G401 (cell line): Measurements from ENCODE around the gene SLC36A2. TPM values are rescaled to one million over a fixed set of nuclear protein-coding genes. Genes with fewer than 3 reads are reported as not detected.
"Not testable (repeated sequence)": the region's sequence is repeated elsewhere in the genome, so short reads cannot be mapped to it uniquely, and the experiment has no call there.

ENCODE experiments used
- DNase-seq: peaks from one replicate; pipeline ENCODE4 v3.0.0-alpha.2; 2015; ENCODE audit warnings: low spot score
- in situ Hi-C: cut with HindIII; loops from 2 replicates; pipeline ENCODE4 v1.10.0; 2016; ENCODE audit warnings: low sequenced_read_pairs, mixed read lengths
- total RNA-seq: library from RNA; depleted of rRNA; stranded (reverse); fragments of >200 nt; shearing (Covaris generic); gene quantifications from 2 replicates; pipeline ENCODE4 v1.2.3, GENCODE V29; 2014; rRNA removed

SLC36A2 gene
- not detected in 2 replicates for total RNA-seq

DNA sequence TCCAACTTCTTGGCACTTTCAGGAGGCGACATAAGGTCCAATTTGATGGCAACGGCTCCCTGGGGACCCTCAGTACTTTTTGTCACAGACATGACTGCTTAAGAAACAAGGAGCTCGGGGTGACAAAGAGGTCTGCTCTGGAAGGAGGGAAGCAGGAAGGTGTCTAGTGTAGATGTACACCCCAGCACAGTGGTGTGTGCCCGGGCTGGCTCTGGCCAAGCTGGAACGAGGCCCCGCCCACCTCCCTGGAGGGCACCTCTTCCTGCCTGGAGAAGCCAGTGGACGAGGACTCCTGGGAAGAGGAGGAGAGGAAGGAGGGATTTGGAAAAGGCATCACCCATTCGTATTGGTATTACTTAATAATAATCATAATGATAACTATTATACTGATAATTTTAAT lies at the start of gene SLC36A2:
SLC36A2 (minus strand) TSS at position 191 of the 400 bp plus-strand sequence; CDS start at position 92, 99 bp downstream.
- no peak for DNase-seq
- in situ Hi-C loops = no loop called here

DNA sequence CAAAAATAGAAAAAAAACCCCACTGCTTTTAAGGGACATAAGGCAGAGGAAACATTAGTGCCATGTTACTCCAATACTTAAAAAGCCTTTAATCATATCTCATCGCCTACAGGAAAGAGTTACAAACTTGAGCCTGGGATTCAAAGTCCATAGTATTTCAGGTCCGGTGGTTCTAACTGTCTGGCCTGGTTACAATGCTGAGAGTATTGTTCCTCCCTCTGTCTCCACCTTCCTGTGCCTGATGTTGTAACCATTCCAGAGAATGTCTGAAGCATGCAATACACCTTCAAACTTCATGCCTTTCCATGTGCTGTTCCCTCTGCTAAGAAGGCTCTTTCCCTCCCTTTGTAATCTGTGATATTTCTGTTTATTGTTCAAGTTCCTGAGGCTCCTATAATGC lies 41.6 kb upstream of the SLC36A2 start:
- in situ Hi-C loops = no loop called here
- no peak for DNase-seq

DNA sequence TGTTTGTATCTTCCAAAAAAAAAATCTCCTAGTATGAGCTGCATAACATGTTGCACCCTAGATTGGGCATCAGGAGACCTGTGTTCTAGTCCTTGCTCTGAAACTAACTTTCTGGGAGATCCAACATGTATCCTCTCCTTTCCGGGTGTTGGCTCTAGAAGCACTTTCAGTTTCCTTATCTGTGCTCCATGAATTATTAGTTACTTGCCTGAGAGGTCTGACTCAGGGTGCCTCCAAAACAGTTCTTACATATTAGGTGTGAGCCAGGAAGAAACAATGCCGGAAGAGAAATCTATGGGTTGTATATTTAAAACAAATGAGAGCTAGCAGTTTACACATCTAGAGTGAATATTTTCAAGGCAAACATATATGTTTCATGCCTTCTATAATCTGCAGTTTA lies 36.7 kb upstream of the SLC36A2 start:
- DNase-seq = no peak
- in situ Hi-C loops = no loop called here

DNA sequence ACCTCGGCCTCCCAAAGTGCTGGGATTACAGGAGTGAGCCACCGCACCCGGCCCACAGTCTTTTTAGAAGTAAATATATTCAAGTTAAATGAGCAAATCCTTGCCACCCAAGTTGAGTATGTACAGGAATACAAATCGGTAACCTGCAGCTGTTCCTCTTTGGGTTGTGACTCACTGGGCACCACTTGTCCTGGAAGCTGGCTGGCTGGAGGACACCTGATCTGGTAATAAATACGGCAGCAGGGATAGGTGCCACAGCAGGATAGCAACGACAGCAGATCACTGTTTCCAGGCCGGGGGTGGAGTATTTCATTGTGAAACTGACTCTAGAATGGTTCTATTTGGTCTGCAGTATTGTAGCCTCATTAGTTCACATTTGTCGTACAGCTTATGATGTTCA lies 35.7 kb upstream of the SLC36A2 start:
- no peak for DNase-seq
- in situ Hi-C loops = no loop called here

DNA sequence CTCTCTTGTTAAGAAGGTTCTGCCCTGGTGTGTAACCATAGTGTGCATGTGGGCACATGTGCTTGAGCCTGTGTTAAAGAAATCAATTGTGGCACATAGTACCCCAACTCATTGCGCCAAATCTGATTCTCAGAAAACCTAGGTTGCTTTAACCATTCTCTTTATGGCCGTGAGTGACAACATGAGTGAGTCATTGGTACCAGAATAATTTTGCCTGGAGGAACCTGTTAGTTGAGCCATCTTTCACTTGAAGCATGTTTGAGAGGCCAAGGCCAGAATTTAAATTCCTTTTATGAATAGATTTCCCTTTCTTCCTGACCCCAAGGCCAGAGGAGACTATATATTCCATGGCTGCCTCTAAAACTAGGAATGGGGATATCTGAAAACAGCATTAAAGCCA lies 35.2 kb upstream of the SLC36A2 start:
- no peak for DNase-seq
- in situ Hi-C loops = no loop called here

DNA sequence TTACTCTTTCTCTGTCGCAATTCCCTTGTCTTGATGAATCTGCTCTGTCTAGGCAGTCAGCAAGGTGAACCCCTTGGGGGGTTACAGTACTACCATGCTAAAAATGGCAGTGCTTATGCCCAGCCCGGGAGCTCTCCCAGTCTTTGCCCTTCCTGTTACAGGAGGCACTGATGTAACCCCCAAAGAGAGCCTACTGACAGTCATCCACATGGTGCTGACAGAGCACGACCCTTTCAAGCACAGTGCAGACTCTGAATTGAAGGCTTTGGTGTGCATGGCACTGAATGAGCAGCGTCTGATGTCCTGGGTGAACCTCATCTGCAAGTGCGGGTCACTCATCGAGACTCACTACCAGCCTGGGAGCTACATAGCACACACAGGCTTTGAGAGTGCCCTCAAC lies 34.5 kb upstream of the SLC36A2 start:
- no peak for DNase-seq

DNA sequence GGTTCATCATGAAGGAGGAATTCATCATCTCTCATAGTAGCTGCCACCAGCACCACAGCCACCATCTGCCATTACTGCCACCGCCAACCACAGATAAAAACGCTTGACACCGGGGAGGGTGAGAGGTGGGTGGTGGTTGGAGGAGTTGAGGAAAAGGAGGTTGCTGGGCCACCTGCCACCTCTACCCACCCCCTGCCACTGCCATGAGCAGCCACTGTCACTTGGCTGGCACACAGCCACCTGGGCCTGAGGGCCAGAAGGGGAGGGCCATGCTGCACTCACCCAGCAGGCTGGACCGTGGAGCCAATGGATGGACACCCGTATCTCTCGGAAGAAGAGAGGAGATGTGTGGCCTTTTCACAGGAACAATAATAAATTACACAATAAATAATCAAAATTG lies 31.3 kb upstream of the SLC36A2 start:
- in situ Hi-C loops = no loop called here
- DNase-seq = peak; percentile 72

More for the DNA sequence above, 34.5 kb upstream of the SLC36A2 start:
- in situ Hi-C loops = no loop called here

DNA sequence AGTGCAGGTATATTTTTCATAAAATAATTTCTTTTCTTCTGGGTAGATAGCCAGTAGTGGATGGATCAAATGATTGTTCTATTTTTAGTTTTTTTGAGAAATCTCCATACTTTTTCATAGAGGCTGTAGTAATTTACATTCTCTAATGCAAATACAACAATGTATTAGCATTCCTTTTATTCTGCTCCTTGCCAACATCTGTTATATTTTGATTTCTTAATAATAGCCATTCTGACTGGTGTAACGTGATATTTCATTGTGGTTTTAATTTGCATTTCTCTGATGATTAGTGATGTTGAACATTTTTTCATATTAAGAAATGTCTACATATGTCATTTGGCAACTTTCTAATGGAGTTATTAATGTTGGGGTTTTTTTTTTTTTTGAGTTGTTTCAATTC lies 27.2 kb upstream of the SLC36A2 start:
- DNase-seq = no peak
- in situ Hi-C loops = no loop called here

DNA sequence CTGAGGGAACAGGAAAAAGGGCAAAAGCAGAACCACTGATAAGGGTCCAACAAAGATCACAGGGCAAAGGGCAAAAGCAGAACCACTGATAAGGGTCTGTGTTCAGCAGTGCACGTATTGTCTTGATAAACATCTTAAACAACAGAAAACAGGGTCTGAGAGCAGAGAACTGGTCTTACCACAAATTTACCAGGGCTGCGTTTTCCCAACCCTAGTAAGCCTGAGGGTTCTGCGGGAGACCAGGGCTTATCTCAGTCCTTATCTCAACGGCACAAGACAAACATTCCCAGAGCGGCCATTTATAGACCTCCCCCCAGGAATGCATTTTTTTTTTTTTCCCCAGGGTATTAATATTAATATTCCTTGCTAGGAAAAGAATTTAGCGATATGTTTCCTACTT lies 19.7 kb upstream of the SLC36A2 start:
- DNase-seq, in situ Hi-C loops: not testable (repeated sequence)

DNA sequence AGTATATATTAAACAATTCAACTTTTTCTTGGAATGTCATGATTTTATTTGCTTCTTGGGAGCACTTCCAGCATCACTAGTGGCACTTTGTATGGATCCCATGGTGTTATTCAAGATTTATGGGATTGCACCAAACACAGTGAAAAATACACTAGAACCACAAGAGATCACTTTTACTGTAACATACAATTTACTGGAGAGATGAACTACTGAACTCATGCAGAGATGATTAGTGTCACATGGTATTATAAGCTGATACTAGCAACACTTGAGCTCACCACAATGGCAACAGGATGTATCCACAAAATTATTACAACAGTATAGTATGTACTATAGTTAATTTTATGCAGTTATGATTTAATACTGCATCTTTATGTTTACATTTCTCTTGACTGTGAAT lies 16.3 kb upstream of the SLC36A2 start:
- DNase-seq = no peak
- in situ Hi-C loops = no loop called here

DNA sequence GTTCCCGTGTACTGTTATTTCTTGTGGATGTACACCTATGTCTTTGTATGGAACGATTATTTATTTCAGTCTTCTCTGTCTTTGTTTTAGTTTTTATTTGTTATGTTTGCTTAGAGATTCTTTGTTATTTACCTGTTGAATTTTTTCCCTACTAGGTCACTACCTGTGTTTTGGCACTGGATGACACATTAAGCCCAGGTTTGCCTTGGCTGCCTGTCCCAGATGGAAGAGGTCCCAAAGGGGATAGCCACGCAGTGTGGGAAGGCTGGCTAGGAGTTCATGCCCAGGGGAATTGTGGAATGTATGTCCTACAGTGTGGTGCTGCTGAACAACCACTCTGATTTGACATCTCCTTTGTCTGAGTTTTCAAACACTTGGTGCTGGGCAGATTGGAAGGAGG lies 15.6 kb upstream of the SLC36A2 start:
- in situ Hi-C loops = no loop called here
- no peak for DNase-seq

DNA sequence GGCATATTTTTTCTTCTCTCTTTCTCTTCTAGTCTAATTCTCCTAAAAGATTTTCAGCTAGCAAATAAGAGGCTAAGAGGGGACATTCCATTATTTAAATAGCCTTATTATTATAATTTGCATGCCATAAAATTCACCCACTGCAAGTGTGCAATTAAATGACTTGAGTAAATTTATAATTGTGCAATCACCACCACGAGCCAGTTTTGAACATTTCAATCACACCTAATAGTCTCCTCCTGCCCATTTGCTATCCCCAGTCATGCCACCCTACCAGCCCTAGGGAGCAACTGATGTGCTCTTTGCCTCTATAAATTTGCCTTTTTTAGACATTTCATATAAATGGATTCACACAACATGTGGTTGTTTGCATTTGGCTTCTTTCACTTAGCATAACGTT lies 12.0 kb upstream of the SLC36A2 start:
- no peak for DNase-seq
- in situ Hi-C loops = no loop called here

DNA sequence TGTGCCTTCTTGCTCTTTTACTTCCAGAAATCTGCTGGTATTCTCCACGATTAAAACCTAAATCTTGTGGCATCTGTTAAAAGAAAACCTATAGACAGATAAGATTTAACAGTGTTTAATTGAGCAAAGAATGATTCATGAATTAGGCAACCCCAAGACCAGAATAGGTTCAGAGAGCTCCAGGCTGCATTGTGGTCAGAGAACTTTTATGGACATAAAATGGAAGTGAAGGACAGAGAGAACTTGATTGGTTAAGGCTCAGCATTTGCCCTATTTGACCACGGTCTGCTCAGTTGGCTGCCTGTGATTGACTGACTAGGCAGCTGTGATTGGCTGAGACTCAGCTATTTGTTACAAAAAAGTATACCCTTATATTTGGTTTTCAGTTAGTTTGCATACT lies 10.4 kb upstream of the SLC36A2 start:
- DNase-seq = no peak
- in situ Hi-C loops = no loop called here

DNA sequence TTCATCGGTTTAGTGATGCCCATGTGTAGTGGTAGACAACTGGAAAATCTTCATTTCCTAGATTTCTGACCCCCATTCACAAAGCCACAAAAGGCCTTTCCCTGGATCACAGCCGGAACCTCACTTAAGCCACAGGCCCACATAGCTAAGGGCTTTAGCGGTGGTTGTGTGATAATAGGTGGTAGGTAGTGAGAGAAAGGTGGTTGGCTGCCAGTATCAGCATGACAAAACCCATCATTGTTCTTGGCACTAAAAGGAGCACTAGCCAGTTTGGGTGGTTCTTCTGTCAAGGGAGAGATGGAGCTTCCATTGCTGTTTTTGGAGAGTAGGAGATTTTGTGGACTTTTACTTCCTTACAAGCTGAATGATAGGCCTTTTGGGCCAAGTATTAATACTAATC lies 9.7 kb upstream of the SLC36A2 start:
- no peak for DNase-seq
- in situ Hi-C loops = no loop called here

DNA sequence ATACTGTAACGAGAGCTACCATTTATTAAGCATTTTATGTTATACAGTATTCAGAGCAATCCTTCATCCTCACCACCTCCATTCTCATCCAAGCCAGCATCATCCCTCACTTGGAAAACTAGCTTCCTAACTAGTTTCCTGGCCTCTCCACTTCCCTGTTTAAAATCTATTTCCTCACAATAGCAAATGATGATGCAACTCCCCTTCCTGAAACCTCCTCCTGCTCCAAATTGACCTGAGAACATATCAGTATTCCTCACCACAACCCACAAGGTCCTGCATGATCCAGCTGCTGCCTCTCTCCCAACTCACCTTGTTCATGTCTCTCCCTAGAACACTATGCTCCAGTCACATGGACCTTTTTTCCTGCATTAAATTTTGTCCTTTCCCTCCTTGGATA lies 4.3 kb upstream of the SLC36A2 start:
- in situ Hi-C loops = no loop called here
- no peak for DNase-seq

DNA sequence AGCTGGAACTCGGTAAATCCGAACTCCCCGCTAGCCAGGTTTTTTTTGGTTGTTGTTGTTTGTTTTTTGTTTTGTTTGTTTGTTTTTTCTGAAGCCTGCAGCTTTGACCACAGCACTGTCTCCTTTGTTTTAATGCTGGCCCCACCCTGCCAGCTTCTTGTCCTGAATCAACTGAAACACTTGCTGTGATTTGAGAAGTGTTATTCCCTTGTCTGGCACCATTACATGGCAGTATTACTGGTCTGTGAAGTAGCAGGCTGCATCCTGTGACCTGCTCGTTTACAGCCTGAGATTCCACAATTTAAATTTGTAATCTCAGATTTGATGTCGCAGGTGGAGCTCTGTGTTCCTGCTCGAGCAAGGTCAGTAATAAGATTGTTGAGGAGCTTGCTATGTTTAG lies 1.4 kb upstream of the SLC36A2 start:
- no peak for DNase-seq
- in situ Hi-C loops = no loop called here

DNA sequence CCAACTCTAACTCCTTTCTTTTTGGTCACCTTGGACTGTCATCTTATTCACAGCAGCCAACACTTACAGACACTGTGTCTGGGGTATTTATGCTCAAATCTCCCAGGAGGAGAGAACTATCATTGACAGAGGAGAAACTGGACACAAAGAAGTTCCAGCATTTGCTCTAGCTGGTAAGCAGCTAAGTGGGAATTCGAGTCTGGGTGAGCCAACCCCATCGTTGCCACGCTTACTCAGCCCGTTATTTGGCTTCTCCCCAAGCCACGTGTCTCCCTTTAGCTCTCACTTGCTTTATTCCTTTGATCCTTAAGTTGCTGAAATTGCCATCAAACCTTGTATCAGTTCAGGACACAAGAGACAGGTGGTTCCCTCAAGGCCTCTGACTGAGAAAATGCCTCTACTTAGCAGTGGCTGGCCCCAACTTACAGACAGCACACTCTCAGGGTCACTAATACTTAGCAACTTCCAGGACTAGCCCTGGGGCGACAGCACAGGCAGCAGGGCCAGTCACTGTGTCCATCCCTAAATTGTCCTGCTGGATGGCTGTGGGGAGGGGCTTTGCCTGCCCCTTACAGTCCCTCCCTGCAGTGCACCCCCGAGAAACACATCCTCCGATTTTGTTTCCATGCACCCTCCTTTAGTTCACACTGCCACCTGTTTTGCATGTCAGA lies 1.4 kb downstream of the SLC36A2 start:
- no peak for DNase-seq
- in situ Hi-C loops = no loop called here

DNA sequence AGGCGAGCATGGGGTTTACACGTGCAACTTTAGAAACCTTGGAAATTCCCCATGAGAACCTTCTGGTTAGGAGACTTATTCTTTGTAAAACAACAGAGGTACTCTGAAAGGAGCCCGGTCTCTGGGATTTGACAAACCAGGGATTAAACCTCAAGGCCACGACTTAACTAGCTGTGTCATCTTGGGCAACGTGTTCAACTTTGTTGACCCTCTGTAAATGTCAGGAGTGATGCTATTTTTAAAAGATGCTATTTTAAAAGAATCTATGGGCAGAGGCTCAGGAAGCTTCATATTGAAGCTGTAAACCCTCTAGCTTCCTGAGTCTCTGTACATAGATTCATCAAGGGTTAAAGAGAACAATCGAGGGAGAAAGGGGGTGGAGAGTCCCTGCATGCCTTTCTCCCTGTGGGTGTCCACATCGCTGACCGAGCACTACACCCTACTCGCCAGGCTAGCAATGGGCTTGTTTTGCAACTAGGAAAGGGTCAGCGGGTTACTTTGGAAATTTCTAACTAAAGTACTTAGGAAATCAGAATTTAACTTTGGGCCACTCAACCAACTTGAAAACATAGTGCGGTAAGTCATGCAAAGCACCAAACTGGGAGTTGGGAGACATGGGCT lies 2.1 kb downstream of the SLC36A2 start:
- in situ Hi-C loops = no loop called here
- DNase-seq = no peak

DNA sequence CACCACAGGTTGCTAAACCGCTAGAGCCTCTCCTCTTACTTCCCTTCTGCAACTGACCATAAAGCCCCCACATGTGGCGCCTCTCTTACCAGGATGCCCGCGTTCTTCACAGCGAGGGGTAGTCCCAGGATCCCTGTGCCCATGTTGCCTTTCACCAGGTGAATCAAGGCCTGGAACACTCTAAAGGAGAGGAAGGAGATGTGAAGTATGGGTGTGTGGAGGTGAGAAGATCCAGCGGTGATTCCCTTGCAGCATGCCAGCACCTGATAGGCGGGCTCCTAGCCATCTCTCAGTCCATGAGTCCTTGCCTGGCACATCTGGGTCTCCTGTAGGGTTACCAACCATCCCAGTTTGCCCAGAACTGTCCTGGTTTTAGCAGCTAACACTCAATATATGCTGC lies 3.3 kb downstream of the SLC36A2 start:
- in situ Hi-C loops = no loop called here
- no peak for DNase-seq

DNA sequence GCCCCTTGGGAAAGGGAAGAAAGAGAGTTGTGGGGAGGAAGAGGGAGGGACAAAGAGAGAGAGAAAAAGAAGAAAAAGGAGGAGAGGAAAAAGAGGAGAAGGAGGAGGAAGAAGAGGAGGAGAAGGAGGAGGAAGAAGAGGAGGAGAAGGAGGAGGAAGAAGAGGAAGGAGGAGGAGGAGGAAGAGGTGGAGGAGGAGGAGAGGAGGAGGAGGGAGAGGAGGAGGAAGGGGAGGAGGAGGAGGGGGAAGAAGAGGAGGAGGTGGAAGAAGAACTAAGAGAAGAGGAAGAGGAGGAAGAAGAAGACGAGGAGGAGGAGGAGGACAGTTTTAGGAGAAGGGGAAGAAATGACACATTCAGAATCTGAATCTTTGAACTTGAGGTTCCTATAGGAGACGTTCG lies 7.4 kb downstream of the SLC36A2 start:
- DNase-seq = no peak
- in situ Hi-C loops = no loop called here

DNA sequence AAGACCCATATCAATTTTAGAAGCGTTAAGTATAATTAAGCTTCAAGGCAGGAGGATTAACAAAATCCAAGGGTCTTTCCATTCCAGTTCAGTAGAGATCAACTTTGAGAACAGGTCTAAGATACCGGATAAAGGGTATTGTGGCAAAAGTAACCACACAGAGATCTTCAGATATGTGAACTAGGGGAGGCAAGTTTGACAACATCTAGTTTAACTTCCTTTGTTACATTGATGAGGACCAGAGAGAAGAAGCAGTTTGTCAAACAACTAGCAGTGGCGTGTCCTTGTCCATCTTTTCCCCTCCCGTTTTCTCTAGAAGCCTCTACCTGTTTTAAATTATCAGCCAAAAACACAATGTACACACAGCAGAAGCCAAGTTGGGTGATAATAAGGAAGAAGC lies 8.6 kb downstream of the SLC36A2 start:
- no peak for DNase-seq
- in situ Hi-C loops = no loop called here
